K562 (cell line): Measurements from ENCODE around the gene IBTK. TPM values are rescaled to one million over a fixed set of nuclear protein-coding genes. Genes with fewer than 3 reads are reported as not detected.

Experiments
- ATAC-seq: fragments of 200-7000 bp; cut with Tn5 transposase; 3 replicates; pipeline ENCODE4 v1.9.1; 2020; ENCODE audit warnings: moderate library complexity
- BruUV-seq: library from RNA; stranded (reverse); fragments of 400-500 nt; replicated peaks from 2 replicates; lab custom pipeline; 2021; lab: Mats Ljungman, UMichigan
- CTCF ChIA-PET: fragments of 300-600 bp; formaldehyde crosslinking; extraction: SDS; loops from one replicate; lab custom pipeline; 2021; ENCODE audit warnings: low intra/inter-chr PET ratio; lab: Yijun Ruan, JAX
- POLR2A ChIA-PET: fragments of 300-600, 350-650 bp; sonication (Branson Sonifier 250); formaldehyde crosslinking; extraction: SDS; loops from one replicate; lab custom pipeline; 2021; ENCODE audit warnings: antibody characterized with exemption, inconsistent platforms; lab: Yijun Ruan, JAX
- DNase-seq, 4 experiments: peaks; one replicate each; pipeline versions ENCODE4 v3.0.0 to v3.0.0-alpha.2; 2011 to 2018; ENCODE audit warnings: low spot score in 3 of 4, mixed read lengths in 3 of 4; ENCODE audit errors: extremely low read depth in 1 of 4
- FAIRE-seq: peaks from 2 replicates; lab custom pipeline; 2011; peaks lifted over from hg19 to GRCh38; lab: Jason Lieb, UNC
- H2AFZ ChIP-seq: 2 replicates; pipeline ENCODE4 v1.6.0; 2011; ENCODE audit warnings: low read depth, low read length, control low read depth, inconsistent platforms
- H3K27ac ChIP-seq: fragments of 200-600 bp; 3 replicates; pipeline ENCODE4 v1.8.0; 2011; ENCODE audit warnings: low read depth, mild to moderate bottlenecking, control low read depth, inconsistent platforms, low read length, moderate library complexity, mixed read lengths; ENCODE audit errors: extremely low read depth
- H3K27me3 ChIP-seq, 2 experiments: fragments of 300-600 bp in 1 of 2; 2 replicates in 1 of 2; 3 replicates in 1 of 2; pipeline versions ENCODE4 v1.6.0 to v1.8.0; 2011; ENCODE audit warnings: inconsistent platforms in 2 of 2, low read length in 2 of 2, mild to moderate bottlenecking in 1 of 2, mixed read lengths in 1 of 2, moderate library complexity in 1 of 2; ENCODE audit not compliant: control insufficient read depth in 2 of 2, insufficient read depth in 2 of 2
- H3K36me3 ChIP-seq: fragments of 300-600 bp; 3 replicates; pipeline ENCODE4 v1.8.0; 2011; ENCODE audit warnings: mild to moderate bottlenecking, low read length, inconsistent platforms; ENCODE audit not compliant: control insufficient read depth, insufficient read depth
- H3K4me1 ChIP-seq, 2 experiments: fragments of 200-600 bp in 1 of 2; replicated peaks in 1 of 2; 2 replicates in 1 of 2; 3 replicates in 1 of 2; pipeline versions ENCODE4 v1.5.1 to v1.8.0; 2011; ENCODE audit warnings: inconsistent platforms in 2 of 2, low read length in 2 of 2, mild to moderate bottlenecking in 1 of 2, mixed read lengths in 1 of 2, moderate library complexity in 1 of 2; ENCODE audit not compliant: control insufficient read depth in 2 of 2, insufficient read depth in 2 of 2
- H3K4me2 ChIP-seq: 2 replicates; pipeline ENCODE4 v1.6.1; 2011; ENCODE audit warnings: low read length, control low read depth, inconsistent platforms, mixed read lengths; ENCODE audit not compliant: insufficient read depth
- H3K4me3 ChIP-seq: fragments of 200-600 bp; sonication (generic), shearing (Covaris generic); 2 replicates; pipeline ENCODE4 v1.5.1; 2016; ENCODE audit warnings: control low read depth, inconsistent platforms
- H3K79me2 ChIP-seq: fragments of 200-600 bp; 3 replicates; pipeline ENCODE4 v1.8.0; 2011; ENCODE audit warnings: low read length, inconsistent platforms; ENCODE audit not compliant: control insufficient read depth, insufficient read depth
- H3K9ac ChIP-seq, 2 experiments: 2 replicates each; pipeline versions ENCODE4 v1.6.0 to v1.6.1; 2011; ENCODE audit warnings: low read depth in 2 of 2, low read length in 2 of 2, control low read depth in 1 of 2, inconsistent platforms in 1 of 2, mild to moderate bottlenecking in 1 of 2, mixed read lengths in 1 of 2; ENCODE audit not compliant: insufficient read depth in 1 of 2
- H3K9me1 ChIP-seq: one replicate; pipeline ENCODE4 v1.6.0; 2011; ENCODE audit warnings: inconsistent platforms, mild to moderate bottlenecking, low read length, moderate library complexity; ENCODE audit not compliant: control insufficient read depth, insufficient read depth
- H3K9me3 ChIP-seq: replicated peaks from 2 replicates; pipeline ENCODE4 v1.5.1; 2011; ENCODE audit warnings: low read depth, low read length, inconsistent platforms; ENCODE audit not compliant: control insufficient read depth, insufficient read depth
- H4K20me1 ChIP-seq: replicated peaks from 2 replicates; pipeline ENCODE4 v1.6.1; 2011; ENCODE audit warnings: low read length, inconsistent platforms, mixed read lengths; ENCODE audit not compliant: control insufficient read depth, insufficient read depth
- ATF2 ChIP-seq: sonication (generic); formaldehyde crosslinking; IDR thresholded peaks from 2 replicates; pipeline ENCODE4 v1.8.1; 2022; ENCODE audit warnings: missing genetic modification reagents
- BACH1 ChIP-seq: fragments of 200-800 bp; sonication (Bioruptor generic); IDR thresholded peaks from 2 replicates; pipeline ENCODE4 v1.6.1; 2016; ENCODE audit warnings: missing genetic modification characterization, missing compliant biosample characterization
- C11orf30 ChIP-seq: fragments of 450-650 bp; IDR thresholded peaks from 2 replicates; pipeline ENCODE4 v1.6.1; 2016; ENCODE audit warnings: low read depth, mild to moderate bottlenecking
- CREB1 ChIP-seq, 2 experiments: sonication (generic) in 1 of 2; formaldehyde crosslinking in 1 of 2; IDR thresholded peaks; 2 replicates each; pipeline versions ENCODE4 v1.6.1 to v1.8.0; 2012 to 2022; ENCODE audit warnings: inconsistent platforms in 1 of 2, mild to moderate bottlenecking in 1 of 2, missing genetic modification reagents in 1 of 2, moderate library complexity in 1 of 2
- HDAC3 ChIP-seq: fragments of 450-650 bp; IDR thresholded peaks from 2 replicates; pipeline ENCODE4 v1.6.1; 2018; ENCODE audit warnings: borderline replicate concordance, mild to moderate bottlenecking, moderate library complexity; ENCODE audit not compliant: partially characterized antibody
- MAFF ChIP-seq: IDR thresholded peaks from 2 replicates; pipeline ENCODE4 v1.6.1; 2012; ENCODE audit warnings: low read length, improper control_type of control experiment
- MAFG ChIP-seq: fragments of 450-650 bp; conservative IDR thresholded peaks from 2 replicates; pipeline ENCODE4 v1.6.1; 2016; ENCODE audit warnings: missing genetic modification characterization, missing compliant biosample characterization
- MAFK ChIP-seq: IDR thresholded peaks from 2 replicates; pipeline ENCODE4 v1.6.1; 2011; ENCODE audit warnings: low read length, improper control_type of control experiment
- MLLT1 ChIP-seq, 2 experiments: fragments of 450-650 bp; IDR thresholded peaks; 2 replicates each; pipeline ENCODE4 v1.6.1; 2016
- NR0B1 ChIP-seq: fragments of 450-650 bp; IDR thresholded peaks from one replicate; pipeline ENCODE4 v1.6.1; 2018; ENCODE audit warnings: mild to moderate bottlenecking, moderate library complexity; ENCODE audit not compliant: partially characterized antibody
- PHF21A ChIP-seq: fragments of 450-650 bp; IDR thresholded peaks from 2 replicates; pipeline ENCODE4 v1.6.1; 2017; ENCODE audit warnings: low read depth, borderline replicate concordance
- POLR2A ChIP-seq: fragments of 450-650 bp; conservative IDR thresholded peaks from 2 replicates; pipeline ENCODE4 v1.6.1; 2016
- PTRF ChIP-seq: fragments of 450-650 bp; IDR thresholded peaks from 2 replicates; pipeline ENCODE4 v1.6.1; 2016; ENCODE audit warnings: mild to moderate bottlenecking, missing genetic modification characterization, missing compliant biosample characterization
- SUPT5H ChIP-seq: fragments of 450-650 bp; IDR thresholded peaks from 2 replicates; pipeline ENCODE4 v1.6.1; 2016
- TAF1 ChIP-seq: IDR thresholded peaks from 2 replicates; pipeline ENCODE4 v1.6.1; 2011; ENCODE audit warnings: mild to moderate bottlenecking, low read length, moderate library complexity; ENCODE audit not compliant: insufficient read depth, control insufficient read depth, severe bottlenecking; ENCODE audit errors: extremely low read depth
- TCF3 ChIP-seq: sonication (generic); formaldehyde crosslinking; IDR thresholded peaks from 2 replicates; pipeline ENCODE4 v1.4.0; 2020; ENCODE audit warnings: mild to moderate bottlenecking, missing genetic modification reagents
- WHSC1 ChIP-seq: IDR thresholded peaks from one replicate; pipeline ENCODE4 v1.6.1; 2012; ENCODE audit warnings: low read length, control low read depth, inconsistent platforms
- ZNF217 ChIP-seq: sonication (generic); formaldehyde crosslinking; IDR thresholded peaks from 2 replicates; pipeline ENCODE4 v1.8.0; 2022; ENCODE audit warnings: mild to moderate bottlenecking, missing genetic modification reagents
- ZNF316 ChIP-seq: fragments of 450-650 bp; IDR thresholded peaks from 2 replicates; pipeline ENCODE4 v1.6.1; 2016
- ZNF384 ChIP-seq: IDR thresholded peaks from 2 replicates; pipeline ENCODE4 v1.6.1; 2012; ENCODE audit warnings: low read depth, low read length, improper control_type of control experiment
- WGBS: fragments of 100-300 bp; shearing (Covaris generic); methylation state at CpG from one replicate; pipeline ENCODE4 v1.1.6; 2016; ENCODE audit warnings: low coverage, mixed read lengths; ENCODE audit not compliant: insufficient coverage; ENCODE audit errors: missing lambda C conversion rate; 5-methylcytosine and 5-hydroxymethylcytosine counted together
- in situ Hi-C: fragments of 300-500 bp; cut with MboI; formaldehyde crosslinking; loops from 4 replicates; pipeline ENCODE4 v1.15.0; 2018; ENCODE audit warnings: inconsistent platforms, mixed read lengths
- intact Hi-C: fragments of 100-400 bp; cut with micrococcal nuclease; formaldehyde crosslinking; loops from 2 replicates; pipeline ENCODE4 v1.14.2; 2022
- polyA plus RNA-seq, 8 experiments: library from polyadenylated mRNA; depleted of rRNA in 4 of 8; stranded (reverse) in 5 of 8; unstranded in 3 of 8; fragments of >200 nt; fragmentation: Nextera tagmentation in 2 of 8; fragmentation: Illumina TruSeq in 1 of 8; extraction: Ambion mirVana in 2 of 8; extraction: Trizol in 1 of 8; gene quantifications; 2 replicates each; pipeline versions ENCODE4 v1.2.1 to v1.2.3, GENCODE V29; 2011 to 2014; ENCODE audit warnings: inconsistent platforms in 1 of 8, missing spikeins in 1 of 8
- total RNA-seq, 7 experiments: library from RNA; depleted of rRNA in 6 of 7; stranded (reverse); fragments of >200 nt in 6 of 7; fragmentation: Illumina TruSeq in 2 of 7; extraction: Trizol in 2 of 7; gene quantifications; 2 replicates each; pipeline versions ENCODE4 v1.2.1 to v1.2.3, GENCODE V29; 2011 to 2021; ENCODE audit warnings: low replicate concordance in 1 of 7

IBTK gene
- total and polyA plus RNA-seq, 9 of the 15 experiments (the other 6 are each of a cell fraction or from before 2014, with no cell fraction given), result 13.2 to 36.4 (median 21.8) TPM

GRCh38 chr6:82245376-82245775, 2.2 kb downstream of the IBTK start (continued):
- TF ChIP-seq ZNF384 (peak; percentile 49; the same call in 1 of the 2 replicates), TAF1 (no peak), TCF3 (CRISPR knock-in tag) (peak; percentile 26), MLLT1 (IDR thresholded peaks at IDR 0.05) (peak in 1 of 2 experiments; percentile 37; a peak in 2 of 4 replicates)

- no peak overlapping the region for H3K27ac ChIP-seq
- BruUV-seq, result no TSS peak
- no peak overlapping the region for H3K4me3 ChIP-seq
- DNase-seq, result no peak
- no peaks in the 10 kb centered on the region for H3K9me1 ChIP-seq
- in situ Hi-C loops, result loop anchor here (25.0 kb wide), 1 partner anchor 943 kb away; the partner anchor contains the start of genes PGM3 and RWDD2A
- TF ChIP-seq WHSC1, result no peak
- TF ChIP-seq ZNF316, result peak; percentile 93
- TF ChIP-seq CREB1 (IDR thresholded peaks at IDR 0.05), result no peak
- TF ChIP-seq CREB1 (CRISPR knock-in tag; IDR thresholded peaks at IDR 0.05), result no peak
- no peak for TF ChIP-seq PTRF (tag)
- no peak for TF ChIP-seq POLR2A
- peak; percentile 80 for TF ChIP-seq C11orf30
- no peak for TF ChIP-seq NR0B1
- TF ChIP-seq PHF21A, result no peak
- TF ChIP-seq ZNF217 (CRISPR knock-in tag), result no peak
- TF ChIP-seq MAFG, result peak; percentile 60; the same call in 1 of the 2 replicates
- no peak for TF ChIP-seq HDAC3
- TF ChIP-seq BACH1 (tag), result no peak
- TF ChIP-seq ATF2, result no peak
- no peak for TF ChIP-seq SUPT5H
- TF ChIP-seq MAFF, result peak; percentile 50; the same call in 1 of the 2 replicates
- peak; percentile 52; the same call in 1 of the 2 replicates for TF ChIP-seq MAFK
- CTCF ChIA-PET, result no interaction called here
- H3K9ac ChIP-seq, result 0 out of 4 replicates have a peak overlapping the region, but pooled peaks of 1 of the 2 experiments have one; percentile 18
- H3K36me3 ChIP-seq, result peaks cover 21% of the 10 kb centered on the region
- H4K20me1 ChIP-seq, result no peaks in the 10 kb centered on the region
- H3K4me1 ChIP-seq, result peaks cover 12 to 13% of the 10 kb centered on the region in 2 experiments; a peak in 4 of 5 replicates
- POLR2A ChIA-PET, result no interaction called here
- H3K4me2 ChIP-seq, result peak overlapping the region; percentile 39; the same call in 1 of the 2 replicates
- H3K9me3 ChIP-seq, result no peaks in the 10 kb centered on the region
- WGBS, result 71% methylated on average over 4 of the region's 4 CpGs
- no peak overlapping the region for H2AFZ ChIP-seq
- intact Hi-C loops, result no loop called here
- no peak for FAIRE-seq
- H3K27me3 ChIP-seq, result no peaks in the 10 kb centered on the region
- peaks cover 81% of the 10 kb centered on the region for H3K79me2 ChIP-seq
- no peak for ATAC-seq
Observed at GRCh38 chr6:82243884-82244283, 3.7 kb downstream of the IBTK start.
